ENCODE results near the gene POLDIP2.

The POLDIP2 gene

DNA sequence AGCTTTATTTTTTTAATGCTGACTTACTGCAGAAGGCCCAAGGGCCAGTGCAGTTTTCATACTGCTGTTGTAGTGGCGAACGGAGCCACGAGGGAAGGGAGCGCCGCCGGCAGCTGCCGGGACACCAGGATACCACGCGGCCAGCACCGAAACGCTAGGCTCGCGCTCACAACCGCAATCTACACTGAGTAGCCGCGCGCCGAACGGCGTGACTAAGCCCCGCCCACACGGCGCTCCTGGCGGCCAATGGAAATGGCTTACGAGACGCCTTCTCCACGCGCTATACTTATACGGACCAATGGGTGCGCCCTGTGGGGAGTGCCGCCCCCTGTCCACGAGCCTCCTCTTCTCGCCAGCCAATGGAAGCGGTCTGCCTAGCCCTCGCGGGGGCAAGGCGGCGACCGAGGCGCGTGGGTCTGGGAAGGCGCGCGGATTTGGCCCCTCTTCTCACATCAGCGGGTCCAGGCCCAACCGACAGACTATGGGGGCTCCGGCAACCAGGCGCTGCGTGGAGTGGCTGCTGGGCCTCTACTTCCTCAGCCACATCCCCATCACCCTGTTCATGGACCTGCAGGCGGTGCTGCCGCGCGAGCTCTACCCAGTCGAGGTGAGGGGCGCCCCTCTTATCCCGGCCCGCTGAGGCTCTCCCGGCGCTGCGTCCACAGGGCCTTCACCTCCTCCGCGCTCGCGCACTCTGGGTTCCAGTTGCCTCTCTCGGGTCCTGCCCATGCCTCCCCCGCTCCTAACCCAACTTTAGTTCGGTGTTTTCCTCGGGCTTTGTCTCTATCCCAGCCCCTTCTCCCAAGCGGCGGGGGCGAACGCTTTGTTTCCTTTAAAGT is 38.3 kb downstream of the POLDIP2 start, which contains the start of gene TMEM97:
Gene TMEM97, plus strand, starts transcription at position 442 of the 839 bp plus-strand sequence. Its CDS starts 40 bp downstream, at position 482.
- FAIRE-seq: peak; percentile 92

DNA sequence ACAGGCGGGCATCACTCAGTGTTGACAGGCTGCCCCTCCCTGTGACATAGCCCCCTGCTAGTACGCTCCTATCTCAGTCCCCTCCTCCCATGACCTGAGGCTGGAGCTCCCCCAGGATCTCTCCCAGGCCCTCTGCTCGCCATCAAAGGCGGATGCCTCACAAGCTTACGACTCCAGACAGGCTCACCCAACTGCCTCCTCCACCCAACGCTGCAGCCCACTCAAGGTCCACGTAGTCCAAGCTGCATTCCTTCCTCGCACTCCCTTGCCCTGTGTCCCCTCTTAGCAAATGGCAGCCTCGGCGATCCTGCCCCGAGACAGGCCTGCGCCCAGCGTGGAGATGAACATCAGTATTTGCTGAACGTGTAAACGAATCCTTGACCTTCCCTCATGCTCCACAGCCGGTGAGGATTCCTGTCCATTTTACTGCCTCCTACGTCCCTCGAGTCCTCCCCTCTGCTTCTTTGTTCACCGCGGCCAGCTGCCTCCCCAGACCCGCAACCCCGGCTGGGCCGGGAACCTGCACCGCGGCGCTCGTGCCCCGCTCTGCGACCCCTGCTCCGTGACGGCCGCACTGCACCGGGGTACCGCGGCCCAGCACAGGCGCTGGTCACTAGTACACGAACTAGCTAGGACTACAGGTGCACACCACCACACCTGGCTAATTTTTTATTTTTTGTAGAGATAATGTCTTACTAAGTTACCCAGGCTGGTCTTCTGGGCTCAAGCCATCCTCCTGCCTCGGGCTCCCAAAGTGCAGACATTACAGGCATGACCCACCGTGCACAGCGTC is 39.2 kb downstream of the POLDIP2 start:
- FAIRE-seq (no peak), DNase-seq (ENCODE audit: insufficient read length, low spot score) (no peak)

More for the DNA sequence above, 38.3 kb downstream of the POLDIP2 start, which contains the start of gene TMEM97:
- DNase-seq (ENCODE audit: insufficient read length, low spot score): peak; percentile 87

DNA sequence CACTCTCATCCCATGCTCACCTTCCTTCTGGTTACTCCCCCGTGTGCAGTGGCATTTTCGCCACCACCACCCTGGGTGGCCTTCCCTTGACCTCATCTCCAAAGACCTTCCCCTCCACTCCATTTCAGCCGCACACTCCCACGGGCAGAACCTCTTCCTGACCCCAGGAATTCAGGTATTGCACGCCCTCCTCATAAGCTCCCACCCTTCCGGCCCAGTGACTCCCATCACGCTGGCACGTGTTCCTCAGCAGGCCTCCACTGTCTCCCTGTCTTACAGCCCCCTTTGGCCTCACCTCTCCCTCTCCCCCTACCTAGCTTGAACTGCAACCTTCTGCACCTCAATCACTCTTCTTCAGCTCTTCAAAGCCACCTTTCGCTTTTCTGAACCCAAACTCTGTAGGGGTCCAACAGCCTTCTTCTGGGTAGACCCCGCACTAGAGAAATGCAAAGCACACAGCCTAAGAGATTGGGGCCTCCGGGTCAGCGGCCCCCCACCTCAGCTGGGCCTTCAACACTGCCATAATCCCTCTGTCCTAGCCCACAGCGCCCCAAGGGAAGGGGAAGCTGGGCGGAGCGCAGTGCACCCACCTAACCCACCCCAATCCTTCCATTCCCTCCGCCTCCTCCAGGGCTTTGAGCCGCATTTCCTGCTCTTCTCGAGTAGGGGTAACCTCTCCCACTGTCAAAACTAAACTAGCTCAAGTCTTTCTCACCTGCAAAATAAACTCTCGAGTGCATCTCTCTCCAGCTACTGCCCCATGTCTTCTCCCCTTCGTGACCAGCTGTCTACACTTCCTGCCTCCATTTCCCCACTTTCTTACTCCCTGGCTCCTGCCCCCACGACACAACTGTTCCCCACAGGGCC is 40.0 kb downstream of the POLDIP2 start:
- DNase-seq (ENCODE audit: insufficient read length, low spot score): no peak
- no peak for FAIRE-seq

DNA sequence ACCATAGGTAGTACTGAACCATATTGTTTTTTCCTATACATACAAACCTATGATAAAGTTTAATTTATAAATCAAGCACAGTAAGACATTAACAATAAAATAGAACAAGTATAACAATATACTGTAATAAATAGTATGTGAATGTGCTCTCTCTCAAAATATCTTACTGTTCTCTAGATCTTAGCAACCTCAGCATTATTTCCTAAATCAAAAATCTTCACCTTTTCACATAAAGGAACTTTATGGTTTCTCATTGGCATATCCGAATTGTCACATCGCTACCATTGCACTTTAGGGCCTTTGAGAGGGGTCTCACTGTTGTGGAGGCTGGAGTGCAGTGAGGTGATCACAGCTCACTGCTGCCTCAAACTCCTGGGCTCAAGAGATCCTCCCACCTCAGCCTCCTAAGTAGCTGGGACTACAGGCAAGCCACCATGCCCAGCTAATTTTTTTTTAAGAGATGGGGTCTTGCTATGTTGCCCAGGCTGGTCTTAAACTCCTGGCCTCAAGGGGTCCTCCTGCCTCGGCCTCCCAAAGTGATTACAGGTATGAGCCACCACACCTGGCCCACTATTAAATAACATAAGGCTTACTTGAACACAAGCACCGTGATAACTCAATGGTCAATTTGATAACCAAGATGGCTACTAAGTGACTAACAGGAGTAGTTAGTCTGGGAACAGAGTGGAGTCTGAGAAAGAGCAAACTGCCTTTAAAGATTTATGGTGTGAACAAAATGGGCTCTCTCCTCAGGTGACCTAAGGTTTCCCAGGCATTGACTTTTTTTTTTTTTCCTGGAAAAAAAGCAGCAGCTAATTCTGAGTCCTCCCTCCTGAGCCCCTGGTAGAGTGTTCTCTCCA is 41.3 kb downstream of the POLDIP2 start:
- FAIRE-seq: no peak

DNA sequence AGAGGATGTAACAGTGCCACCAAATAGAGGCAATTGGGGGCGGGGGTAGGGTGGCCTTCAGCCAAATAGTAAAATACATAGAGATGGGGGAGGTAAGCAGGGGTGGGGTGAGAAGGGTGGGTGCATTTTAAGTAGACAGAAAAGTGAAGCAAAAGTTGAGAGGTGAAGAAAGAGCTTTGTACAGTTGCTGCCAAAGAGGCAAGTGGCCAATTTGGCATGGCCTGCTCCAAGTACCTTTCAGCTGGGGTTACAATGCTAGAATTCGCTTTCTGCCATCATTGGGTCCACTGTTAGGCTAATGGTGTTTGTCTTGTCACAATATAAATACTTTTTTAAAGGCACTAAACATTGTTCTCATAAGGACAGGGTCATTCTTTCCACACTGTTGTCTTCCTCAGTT is 43.5 kb downstream of the POLDIP2 start:
- no peak for FAIRE-seq
- DNase-seq (ENCODE audit: insufficient read length, low spot score): no peak

More for the DNA sequence above, 41.3 kb downstream of the POLDIP2 start:
- no peak for DNase-seq (ENCODE audit: insufficient read length, low spot score)

DNA sequence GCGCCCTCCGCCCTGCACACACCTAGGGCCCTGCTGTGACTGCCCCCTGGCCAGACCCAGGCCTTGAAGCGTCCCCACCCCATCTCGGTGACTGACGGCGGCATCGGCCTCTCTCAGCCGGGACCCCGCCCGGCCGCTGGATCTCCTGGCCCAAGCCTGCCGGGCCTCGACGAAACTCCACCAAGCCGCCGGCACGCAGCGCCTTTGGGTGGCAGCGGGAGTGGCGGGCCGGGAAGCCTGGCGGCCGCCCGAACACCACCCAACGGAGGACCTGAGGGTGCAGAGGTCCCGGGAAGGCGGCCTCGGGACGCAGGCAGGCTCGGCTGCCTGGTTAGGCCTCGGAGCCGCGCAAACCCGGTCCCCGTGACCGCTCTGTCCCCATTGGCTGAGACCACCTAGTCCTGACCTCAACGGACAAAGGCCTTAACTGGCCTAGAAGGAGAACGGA is 50.3 kb downstream of the POLDIP2 start:
- FAIRE-seq: no peak
- DNase-seq (ENCODE audit: insufficient read length, low spot score): no peak

DNA sequence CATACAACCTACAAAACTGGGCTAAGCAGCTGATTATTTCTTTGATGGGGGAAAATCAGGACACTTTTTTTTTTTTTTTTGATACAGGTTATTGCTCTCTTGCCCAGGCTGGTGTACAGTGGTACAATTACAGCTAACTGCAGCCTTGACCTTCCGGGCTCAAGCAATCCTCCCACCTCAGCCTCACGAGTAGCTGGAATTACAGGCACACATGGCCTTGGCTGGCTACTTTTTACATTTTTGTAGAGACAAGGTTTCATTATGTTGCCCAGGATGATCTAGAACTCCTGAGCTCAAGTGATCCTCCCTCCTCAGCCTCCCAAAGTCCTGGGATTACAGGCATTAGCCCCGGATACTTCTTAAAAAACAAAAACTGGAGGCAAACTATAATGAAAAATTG is 58.9 kb downstream of the POLDIP2 start:
- DNase-seq (ENCODE audit: insufficient read length, low spot score): no peak
- no peak for FAIRE-seq

Data from GM19239 (cell line).